Hypothalamus (tissue), 51 donors: ENCODE data around the gene FSIP1.

Experiments used
- DNase-seq, 51 donors: peaks; one replicate each; lab custom pipeline; 2025; lab: John Stamatoyannopoulos, UW

The FSIP1 gene

DNA sequence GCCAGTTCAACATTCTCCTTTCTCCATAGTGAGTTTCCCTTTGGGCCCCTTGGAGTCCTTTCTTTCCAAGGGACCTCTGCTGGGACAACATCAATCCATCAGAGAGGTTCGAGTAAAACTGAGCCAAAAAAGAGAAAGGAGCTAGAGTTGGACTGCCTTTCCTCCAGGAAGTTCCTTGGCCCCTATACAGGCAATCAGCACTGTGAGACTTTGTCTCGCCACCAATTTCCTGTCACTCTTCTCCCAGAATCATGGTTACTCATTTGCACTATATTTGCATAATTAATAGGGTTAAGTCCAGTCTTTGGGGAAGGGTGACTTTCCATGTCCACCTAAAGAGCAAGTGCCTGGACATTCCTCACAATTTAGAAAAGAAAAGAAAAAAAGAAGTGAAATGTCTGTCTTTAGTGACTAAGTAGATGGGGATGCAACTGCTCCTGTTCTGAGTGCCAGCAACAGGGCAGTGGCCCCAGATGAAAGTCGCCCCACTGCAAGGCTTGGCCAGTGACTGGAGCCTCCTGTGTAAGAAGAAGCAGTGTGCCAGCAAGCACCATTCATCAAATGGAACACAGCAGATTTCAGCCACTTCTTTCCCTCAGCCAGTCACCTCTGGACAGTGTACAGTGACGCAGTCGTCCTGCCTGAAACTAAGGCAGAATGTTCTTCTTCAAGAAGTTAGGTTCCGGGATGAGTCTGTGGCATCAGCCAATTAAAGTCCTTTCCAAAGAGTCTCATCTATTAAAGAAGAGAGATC lies 91.6 kb downstream of the FSIP1 start:
- peak in 22 of 51 donors; percentile 0 to 50 (median 18) for DNase-seq

GRCh38 chr15:39687965-39688364 lies 94.7 kb downstream of the FSIP1 start:
- DNase-seq: no peak

DNA sequence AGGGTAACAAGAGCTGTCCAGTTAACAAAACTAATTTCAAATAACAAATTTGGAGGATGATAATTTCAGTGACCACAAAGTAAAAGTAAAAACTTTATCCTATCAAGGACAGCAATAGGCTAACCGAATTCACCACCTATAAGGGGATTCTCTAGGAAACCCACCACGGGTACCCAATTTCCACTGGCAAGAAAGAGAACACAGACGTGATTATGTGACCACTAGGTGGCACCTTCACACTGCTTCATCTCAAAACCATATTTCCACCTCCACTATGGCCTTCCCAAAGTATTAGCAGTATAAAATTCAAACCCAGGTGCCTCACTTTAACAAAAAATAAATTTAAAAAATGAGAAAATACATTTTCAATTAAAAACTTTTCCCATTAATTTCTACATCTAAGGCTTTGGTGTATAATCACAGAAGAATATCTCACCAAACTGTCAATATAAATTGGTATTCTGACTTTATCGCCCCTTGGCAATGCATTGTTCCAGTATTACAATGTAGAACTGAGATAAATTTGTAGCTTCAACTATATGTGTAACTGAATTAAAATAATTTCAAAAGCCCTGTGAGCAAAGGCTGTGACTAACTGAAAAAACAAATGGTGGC lies 96.5 kb downstream of the FSIP1 start:
- DNase-seq: peak in 17 of 51 donors; percentile 1 to 52 (median 6)

- DNase-seq: no peak
These were observed 97.3 kb downstream of the FSIP1 start for GRCh38 chr15:39685367-39685766.

DNA sequence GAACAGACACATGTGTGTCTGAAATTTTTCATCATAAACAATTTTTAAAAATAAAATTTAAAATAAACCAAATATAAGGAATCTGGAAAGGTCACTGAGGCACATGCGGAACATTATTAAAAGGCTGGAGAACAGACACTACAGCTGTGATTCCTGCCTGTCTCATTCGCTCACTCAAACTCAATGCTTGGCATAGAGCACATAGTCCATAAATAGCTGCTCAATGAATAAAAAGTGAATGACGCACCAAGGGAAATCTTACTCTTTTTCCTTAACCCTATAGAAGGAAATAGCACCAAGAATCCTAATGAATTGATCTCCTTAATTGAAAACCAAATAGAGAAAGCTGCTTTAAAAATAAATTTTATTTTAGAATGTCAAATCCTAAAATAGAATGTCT lies 98.4 kb downstream of the FSIP1 start:
- no peak for DNase-seq

DNA sequence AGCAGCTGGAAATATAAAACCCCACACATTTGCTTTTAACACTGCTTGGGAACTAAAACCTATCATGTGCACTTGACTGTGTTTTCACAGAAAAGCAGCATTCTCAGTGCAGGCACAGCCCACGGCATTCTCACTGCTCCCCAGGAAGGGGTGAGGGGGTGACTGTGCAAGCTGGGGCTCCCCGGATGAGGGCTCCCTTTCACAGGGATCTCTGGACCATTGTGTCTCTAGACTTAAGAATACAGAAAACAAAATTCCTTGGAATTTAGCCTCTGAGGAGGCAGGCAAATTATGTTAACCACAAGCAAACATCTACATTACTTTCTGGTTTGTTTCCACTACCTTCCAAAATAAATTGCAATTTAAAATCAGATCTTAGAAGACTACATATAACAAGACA lies 100.3 kb downstream of the FSIP1 start:
- DNase-seq: peak in 2 of 51 donors; percentile 3 to 42

DNA sequence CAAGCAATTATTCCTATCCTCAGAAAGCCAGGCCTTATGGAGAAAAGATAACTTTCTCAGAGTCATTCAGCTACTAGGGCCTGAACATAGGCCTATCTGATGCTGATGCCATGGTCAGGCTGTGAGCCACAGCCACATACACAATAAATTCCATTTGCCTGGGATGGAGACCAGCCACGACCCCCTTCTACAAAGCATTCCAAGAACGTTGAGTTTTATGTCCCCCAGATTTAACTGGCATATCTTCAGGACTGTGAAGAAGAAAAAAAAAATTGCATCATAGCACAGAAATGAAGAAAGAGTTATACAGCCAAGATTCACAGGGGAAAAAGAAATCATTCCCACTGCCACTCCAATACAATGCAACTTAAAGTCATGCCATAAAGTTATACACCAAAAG lies 101.8 kb downstream of the FSIP1 start:
- no peak for DNase-seq

DNA sequence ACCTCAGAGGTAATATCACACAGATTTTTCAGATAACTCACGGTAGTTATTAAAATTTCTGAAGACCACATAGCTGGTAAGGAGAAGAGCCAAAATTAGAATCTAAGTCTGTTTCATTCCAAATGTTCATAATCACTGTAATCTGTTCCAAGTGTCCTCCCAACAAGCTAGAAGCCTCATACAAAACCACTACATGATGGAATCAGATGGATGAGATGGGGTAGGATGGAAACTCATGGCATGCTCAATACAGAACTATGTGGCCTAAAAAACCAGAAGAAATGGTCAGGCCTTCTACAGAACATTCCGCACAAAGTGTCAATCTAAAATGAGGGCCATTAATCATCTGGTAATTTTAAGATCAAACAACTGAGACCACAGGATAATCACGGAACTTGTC lies 110.0 kb downstream of the FSIP1 start:
- no peak for DNase-seq

DNA sequence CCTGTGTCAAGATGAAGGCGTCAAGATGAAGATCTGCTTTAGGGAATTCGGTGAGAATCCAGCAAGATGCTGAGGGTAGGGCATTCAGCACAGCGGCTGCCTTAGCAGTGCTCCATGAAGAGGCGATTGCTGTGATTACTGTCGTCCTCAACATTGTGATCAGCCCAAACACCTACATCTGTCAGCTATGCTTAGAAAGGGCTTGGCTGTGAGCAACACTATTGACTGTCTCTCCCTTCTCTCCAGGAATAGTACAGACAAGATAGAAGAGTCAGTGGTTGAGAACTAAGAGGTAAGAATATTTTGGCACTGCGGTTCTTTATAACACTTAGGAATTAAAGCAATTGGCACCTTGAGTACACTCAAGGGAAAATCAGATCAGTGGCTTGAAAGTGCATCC lies 110.5 kb downstream of the FSIP1 start:
- peak in 1 of 51 donors; percentile 10 for DNase-seq

GRCh38 chr15:39670687-39671086 lies 112.0 kb downstream of the FSIP1 start:
- no peak for DNase-seq

DNA sequence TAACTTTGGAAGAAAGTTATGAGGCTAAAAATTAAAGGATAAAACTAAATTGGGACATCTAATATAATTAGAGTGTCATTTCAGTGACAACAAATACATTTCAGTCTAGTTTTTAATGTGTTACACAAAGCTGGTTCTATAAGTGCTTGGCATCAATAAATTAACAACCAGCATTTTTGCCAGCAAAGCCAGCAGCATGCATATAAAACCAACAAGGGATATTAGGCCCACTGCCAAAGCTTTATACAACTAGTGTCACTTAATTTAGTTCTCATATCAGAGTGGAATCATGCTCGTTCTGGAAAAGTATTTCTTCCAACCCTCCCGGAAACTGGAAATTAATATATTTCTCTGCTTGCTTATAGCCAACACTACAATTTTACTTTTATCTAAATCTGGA lies 113.0 kb downstream of the FSIP1 start:
- no peak for DNase-seq

DNA sequence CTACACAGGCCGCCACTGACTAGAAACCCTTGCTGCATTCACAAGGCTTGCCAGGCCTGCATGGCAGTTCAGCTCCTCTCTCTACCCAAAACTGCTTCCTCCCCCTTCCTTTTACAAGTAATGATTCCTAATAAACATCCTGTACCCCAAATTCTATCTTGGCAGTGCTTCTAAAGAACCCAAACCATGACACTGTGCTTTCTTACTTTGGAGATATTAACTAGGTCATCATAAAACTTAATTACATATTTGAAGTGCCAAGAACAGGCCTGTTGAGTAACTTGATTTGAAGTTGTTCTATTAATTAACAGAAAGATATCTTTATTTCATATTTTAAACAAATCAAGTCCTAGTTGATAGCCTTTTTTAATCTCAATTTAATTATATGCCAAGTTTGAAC lies 113.4 kb downstream of the FSIP1 start:
- no peak for DNase-seq

- no peak for DNase-seq
These were observed 114.2 kb downstream of the FSIP1 start for GRCh38 chr15:39668457-39668856.

- no peak for DNase-seq
These were observed 115.1 kb downstream of the FSIP1 start for GRCh38 chr15:39667382-39668127.

DNA sequence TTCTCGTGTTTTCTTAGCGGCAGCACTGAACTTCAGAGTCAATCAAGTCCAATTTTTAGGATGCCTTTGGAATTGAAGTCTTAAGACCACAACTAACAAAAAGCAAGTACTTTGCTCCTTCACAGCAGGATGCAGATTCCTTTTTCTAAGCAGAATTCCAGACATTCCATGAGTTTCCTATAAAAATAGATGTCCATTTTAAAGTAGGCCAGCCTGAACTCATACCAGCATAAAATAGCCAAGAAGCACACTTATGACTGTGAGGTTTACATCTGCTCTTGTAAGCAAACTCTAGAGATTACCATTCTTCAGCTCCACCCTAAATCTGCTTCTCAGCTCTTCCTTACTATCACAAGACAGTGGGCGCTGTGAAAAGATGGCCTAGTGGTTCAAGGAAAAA lies 116.0 kb downstream of the FSIP1 start:
- no peak for DNase-seq

DNA sequence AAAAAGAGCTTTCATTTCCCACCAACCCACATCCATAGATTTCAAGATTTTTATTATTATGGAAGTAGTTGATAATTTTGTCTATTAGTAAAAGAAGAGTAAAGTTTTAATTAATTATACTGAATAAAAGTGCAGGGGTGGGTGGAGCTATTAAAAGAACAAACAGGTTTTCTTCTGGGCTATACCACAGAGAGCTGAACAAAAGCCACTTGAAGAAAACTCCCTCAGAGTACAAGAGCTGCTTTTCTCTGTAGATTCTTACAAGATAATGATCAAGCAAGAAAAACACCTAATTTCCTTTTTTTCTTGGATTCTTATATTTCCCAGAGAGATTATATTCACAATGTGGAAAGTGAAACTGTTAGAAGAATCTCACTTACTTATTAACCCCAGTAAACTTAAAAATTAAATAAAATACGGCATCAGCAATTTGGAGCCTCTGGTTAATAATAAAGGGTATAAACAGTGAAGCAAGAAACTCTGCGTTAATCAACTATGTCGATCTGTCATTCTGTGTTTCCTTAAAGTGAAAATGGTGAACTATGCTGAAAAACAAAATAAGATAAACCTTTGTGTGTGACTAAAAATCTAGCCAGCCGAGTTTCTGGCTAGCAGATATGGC lies 116.9 kb downstream of the FSIP1 start:
- DNase-seq: no peak

DNA sequence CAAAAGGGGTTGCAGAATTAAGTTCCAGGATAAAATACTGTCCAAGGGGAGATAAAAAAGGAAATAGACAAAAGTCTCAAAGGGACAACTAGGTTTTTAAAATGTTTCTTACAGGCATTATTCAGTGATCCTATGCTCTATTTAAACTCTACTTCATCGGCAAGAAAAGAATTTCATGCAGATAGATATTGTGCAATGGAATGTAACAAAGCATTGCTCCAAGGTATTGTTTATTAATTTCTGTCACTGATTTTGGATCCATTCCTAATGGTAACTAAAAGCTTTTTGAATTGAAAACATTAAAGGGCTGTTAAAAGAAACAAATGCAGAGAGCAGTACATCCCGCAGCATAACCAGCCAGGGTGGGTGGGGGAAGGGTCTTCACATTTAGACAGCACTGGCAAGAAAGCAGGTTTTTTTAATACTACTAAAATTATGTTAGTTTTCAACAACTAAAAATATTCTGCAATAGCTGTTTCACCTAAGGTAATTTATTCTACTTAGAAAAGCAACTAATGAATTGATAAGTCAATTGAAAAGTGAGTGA lies 118.9 kb downstream of the FSIP1 start:
- no peak for DNase-seq

- DNase-seq: no peak
These were observed 120.9 kb downstream of the FSIP1 start for GRCh38 chr15:39661776-39662175.

DNA sequence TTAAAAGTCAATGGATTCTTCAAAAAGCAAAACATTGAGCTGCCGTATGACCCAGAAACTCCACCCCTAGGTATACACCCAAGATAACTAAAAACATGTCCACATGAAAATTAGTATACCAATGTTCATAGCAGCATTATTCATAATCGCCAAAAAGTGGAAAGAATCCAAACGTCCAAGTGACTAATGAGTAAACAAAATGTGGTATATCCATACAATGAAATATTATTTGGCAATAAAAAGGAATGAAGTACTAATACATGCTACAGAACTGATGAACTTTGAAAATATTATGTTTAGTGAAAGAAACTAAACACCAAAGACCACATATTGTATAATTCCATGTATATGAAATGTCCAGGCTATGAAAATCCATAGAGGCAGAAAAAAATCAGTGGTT lies 123.9 kb downstream of the FSIP1 start:
- DNase-seq: no peak

GRCh38 chr15:39657668-39658067 lies 125.0 kb downstream of the FSIP1 start:
- DNase-seq: no peak

DNA sequence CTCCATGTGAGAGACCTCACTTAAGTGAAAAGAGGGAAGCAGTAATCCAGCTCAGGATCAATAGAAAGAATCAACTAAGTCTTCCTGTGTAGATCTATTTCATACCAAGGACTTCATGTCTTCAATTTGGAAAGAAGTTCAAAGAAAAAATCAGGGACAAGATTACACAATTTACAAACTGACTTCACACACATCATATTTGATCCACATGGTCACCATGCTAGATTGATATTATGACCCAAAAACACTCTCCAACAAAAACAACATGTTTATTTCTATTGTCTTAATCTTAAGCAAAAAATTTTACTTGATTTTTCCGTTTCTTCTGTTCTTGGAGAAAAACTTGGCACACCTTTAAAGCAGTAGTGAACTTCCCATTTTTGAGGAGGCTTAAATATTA lies 125.5 kb downstream of the FSIP1 start:
- no peak for DNase-seq
